Stimulated activated CD4-positive, alpha-beta T cell treated with anti-CD3 and anti-CD28 coated beads, Interleukin-1b, Interleukin-23, amount 100 ng/mL, for 48 hours (primary cell): Measurements from ENCODE around the gene EME2.
"Not testable (repeated sequence)": the region's sequence is repeated elsewhere in the genome, so short reads cannot be mapped to it uniquely, and the experiment has no call there.

ENCODE experiments used
- DNase-seq: peaks from one replicate; pipeline ENCODE4 v3.0.0-alpha.2; 2020

The EME2 gene, protein sequence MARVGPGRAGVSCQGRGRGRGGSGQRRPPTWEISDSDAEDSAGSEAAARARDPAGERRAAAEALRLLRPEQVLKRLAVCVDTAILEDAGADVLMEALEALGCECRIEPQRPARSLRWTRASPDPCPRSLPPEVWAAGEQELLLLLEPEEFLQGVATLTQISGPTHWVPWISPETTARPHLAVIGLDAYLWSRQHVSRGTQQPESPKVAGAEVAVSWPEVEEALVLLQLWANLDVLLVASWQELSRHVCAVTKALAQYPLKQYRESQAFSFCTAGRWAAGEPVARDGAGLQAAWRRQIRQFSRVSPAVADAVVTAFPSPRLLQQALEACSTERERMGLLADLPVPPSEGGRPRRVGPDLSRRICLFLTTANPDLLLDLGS

GRCh38 chr16:1772362-1772907 is at the start of gene EME2:
Gene EME2, plus strand, starts transcription at chr16:1772810. Its CDS starts 418 bp downstream, at chr16:1773228.
- peak; percentile 78 for DNase-seq

GRCh38 chr16:1723450-1724147 is 49.0 kb upstream of the EME2 start:
- DNase-seq: no peak

DNA sequence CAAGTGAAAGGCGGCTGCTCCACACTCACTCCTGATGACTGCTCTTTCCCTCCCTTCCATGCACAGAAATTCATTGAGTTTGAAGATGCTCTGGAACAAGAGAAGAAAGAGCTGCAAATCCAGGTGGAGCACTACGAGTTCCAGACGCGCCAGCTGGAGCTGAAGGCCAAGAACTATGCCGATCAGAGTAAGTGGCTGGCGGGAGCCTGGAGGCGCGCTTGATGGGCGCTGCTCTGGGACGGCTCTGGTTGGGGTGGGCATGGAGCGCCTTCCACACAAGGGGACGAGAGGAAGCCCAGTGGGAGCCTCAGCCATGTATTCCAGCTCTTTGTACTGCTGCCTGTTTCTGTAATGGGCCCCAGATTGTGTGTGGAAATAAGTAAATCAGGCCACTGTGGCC is 48.1 kb upstream of the EME2 start:
- no peak for DNase-seq

DNA sequence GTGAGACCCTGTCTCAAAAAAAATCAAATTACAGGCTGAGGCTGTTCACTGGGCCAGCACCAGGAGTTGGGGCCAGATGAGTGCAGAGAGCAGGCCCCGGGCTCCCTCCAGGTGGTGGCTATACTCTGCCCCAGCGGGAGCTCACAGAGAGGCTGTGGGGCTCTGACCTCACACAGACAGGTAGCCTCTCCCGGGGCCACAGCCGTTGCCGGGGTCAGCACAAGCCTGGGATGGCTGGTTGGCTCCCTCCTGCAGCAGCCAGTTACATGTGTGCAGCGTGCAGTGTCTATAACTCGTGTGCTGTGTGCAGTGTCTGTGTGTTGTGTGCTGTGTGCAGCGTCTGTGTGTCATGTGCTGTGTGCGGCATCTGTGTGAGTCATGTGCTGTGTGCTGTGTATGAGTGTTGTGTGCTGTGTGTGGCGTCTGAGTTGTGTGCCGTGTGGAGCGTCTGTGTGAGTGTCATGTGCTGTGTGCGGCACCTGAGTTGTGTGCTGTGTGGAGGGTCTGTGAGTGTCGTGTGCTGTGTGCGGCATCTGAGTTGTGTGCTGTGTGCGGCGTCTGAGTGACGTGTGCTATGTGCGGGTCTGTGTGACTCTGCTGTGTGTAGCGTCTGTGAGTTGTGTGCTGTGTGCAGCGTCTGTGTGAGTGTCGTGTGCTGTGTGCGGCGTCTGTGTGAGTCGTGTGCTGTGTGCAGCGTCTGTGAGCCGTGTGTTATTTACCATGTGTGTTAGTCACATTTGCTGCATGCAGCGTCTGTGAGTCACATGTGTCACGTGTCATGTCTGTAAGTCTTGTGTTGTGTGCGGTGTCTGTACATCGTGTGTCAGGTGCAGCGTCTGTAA is 45.7 kb upstream of the EME2 start:
- DNase-seq: no peak

- no peak for DNase-seq
Measured at GRCh38 chr16:1727651-1728624, 44.7 kb upstream of the EME2 start.

DNA sequence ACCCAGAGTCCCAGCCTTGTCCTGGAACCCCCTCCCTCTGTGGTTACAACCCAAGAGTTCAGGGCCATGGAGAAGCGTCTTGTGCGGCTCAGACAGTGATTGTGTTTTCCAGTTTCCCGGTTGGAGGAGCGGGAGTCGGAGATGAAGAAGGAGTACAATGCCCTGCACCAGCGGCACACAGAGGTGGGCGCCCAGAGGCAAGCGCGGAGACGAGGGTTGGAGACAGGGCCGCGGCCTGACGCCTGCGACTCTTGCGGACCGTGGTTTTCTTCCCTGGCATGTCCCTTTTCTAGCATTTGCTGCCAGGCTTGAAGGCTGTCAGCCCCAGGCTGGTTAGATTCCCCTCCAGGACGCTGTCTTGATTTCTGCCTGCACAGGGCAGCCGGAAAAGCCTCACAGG is 43.6 kb upstream of the EME2 start:
- DNase-seq: no peak

DNA sequence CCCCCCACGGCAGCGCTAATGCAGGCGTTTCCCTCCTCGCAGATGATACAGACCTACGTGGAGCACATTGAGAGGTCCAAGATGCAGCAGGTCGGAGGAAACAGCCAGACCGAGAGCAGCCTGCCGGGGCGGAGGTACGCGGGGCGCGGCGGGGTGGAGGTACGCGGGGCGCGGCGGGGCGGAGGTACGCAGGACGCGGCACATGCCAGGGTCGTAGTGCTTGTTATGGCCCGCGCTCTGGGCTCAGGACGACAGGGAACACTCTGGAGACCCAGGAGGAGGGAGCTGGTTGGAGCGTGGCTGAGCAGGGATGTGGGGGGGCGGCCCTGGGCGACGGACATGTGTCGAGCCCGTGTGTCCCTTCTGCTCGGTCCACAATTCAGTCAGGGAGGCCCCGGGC is 43.2 kb upstream of the EME2 start:
- no peak for DNase-seq

- DNase-seq: no peak
Measured at GRCh38 chr16:1731073-1731472, 41.5 kb upstream of the EME2 start.

DNA sequence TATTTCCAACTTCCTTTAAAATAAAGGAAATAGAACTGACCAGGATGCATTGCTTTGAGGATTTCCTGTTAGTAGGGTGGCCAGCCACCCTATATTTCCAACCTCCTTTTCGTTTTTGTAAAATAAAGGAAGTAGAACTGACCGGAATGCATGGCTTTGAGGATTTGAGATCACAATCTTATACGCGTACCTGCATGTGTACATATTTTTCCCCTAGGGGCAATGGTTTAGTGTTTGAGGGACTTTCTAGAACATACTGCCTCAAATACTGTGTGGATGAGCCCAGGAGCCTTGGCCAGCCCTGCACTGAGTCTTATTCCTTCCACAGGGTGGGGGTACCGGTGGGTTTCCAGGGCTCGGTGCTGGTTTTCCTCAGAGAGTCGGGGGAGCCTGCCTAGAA is 41.0 kb upstream of the EME2 start:
- DNase-seq: no peak

DNA sequence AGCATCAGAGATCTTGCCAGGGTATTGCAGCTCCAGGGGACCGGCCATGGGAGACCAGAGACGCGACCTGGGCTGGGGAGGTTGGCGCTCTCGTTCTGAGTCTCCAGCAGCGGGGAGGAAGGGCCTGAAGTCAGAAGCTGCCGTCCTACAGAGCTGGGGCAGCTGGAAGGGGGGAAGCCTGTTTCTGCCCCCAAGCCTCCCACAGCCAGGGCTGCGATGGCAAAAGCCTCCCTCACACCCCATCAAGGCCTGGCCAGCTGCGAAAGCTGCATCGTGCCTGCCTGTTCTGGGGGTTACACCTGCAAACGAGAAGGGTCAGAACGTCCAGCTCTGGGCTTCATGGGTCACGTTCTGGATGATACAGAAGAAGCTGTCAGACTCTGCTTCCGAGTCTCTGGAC is 40.5 kb upstream of the EME2 start:
- no peak for DNase-seq

DNA sequence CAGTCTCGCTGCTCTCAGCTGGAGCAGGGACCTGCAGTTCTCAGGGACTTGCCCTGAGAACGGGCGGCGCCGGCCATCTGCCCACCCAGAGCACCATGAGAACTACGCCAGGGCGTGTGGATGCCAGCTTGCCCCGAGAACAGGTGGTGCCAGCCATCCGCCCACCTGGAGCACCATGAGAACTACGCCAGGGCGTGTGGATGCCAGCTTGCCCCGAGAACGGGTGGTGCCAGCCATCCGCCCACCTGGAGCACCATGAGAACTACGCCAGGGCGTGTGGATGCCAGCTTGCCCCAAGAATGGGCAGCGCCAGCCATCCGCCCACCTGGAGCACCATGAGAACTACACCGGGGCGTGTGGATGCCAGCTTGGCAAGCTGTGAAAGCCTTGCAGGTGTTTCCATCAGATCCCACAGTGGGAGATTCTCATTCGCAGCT is 40.0 kb upstream of the EME2 start:
- not testable (repeated sequence) for DNase-seq

- no peak for DNase-seq
Measured at GRCh38 chr16:1734123-1734522, 38.5 kb upstream of the EME2 start.

- no peak for DNase-seq
Measured at GRCh38 chr16:1734816-1735215, 37.8 kb upstream of the EME2 start.

DNA sequence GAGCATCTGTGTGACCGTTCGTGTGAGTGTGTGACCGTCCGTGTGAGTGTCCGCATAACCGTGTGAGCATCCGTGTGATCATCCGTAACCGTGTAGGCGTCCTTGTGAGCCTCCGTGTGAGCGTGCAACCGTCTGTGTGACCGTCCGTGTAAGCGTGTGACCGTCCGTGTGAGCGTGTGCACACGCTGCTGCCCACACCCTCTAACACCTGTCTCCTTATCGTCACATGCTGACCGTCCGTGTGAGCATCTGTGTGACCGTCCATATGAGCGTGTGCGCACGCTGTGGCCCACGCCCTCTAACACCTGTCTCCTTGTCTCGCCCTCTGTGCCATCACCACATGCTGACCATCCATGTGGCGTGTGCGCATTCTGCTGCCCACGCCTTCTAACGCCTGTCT is 32.4 kb upstream of the EME2 start:
- DNase-seq: no peak

GRCh38 chr16:1740781-1741490 is 31.7 kb upstream of the EME2 start:
- DNase-seq: no peak

- no peak for DNase-seq
Measured at GRCh38 chr16:1741553-1742165, 31.0 kb upstream of the EME2 start.

GRCh38 chr16:1743376-1744337 is 29.0 kb upstream of the EME2 start:
- no peak for DNase-seq

DNA sequence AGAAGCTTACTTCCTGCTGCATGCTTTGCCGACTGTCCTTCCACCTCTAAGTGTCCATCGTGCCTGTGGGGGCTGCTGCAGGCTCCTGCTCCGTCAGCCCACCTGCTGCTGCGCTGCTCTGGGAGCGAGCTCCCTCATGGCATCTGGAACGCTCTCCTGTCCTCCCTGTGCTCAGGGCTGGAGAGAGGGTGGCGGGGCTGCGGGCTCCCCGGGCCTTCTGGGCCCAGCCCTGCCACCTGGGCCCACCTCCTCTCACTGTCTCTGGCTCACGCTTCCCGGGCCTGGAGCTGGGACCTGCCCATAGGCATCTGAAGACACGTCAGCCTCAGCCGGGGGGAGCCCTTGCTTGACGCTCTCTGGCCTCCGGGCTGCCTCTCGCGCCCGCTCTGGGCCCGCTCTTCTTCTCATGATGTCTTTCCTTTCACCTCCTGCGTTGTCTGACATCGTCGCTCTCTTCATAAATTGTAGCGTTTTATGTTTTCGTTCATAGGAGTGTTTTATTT is 28.2 kb upstream of the EME2 start:
- no peak for DNase-seq

DNA sequence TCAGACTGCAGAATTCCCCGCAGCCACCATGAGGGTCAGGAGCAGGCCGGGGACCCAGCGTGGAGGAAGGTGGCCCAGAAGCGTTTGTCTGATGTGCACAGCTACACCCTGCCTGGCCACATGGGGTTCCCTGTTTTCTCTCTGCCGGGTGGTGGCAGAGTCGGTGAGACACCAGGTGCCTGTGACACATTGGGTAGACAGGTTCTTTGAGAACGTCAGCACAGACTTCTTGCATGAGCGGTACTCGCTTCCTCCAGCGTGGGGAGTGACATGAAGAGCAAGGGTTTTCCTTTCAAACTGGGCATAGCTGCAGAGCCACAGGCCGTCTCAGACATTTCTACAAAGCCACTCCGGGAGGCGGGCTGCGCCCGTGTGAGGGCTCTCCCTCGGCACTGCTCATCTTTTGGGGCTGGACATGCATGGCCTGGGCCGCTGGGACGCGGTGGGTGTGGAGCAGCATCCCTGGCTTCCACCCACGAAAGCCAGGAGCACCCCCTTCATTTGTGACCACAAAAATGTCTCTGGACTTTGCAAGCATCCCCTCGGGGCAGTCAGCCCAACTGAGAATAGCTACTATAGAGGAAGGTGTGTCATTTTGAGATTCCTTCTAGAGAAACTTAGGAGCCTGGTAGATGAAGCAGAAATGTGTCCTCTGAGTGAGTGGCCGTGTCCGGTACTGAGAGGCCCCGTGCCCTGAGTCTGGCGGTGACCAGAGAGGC is 27.3 kb upstream of the EME2 start:
- no peak for DNase-seq
